HK-2 (cell line): ENCODE measurements around the gene KLK2.
"Not testable (repeated sequence)": the region's sequence is repeated elsewhere in the genome, so short reads cannot be mapped to it uniquely, and the experiment has no call there.

ENCODE experiments used
- DNase-seq: peaks from one replicate; pipeline ENCODE4 v3.0.0-alpha.2; 2018; ENCODE audit not compliant: unreplicated experiment

The KLK2 gene

GRCh38 chr19:50894478-50895356 lies 21.5 kb downstream of the KLK2 start:
- no peak for DNase-seq

DNA sequence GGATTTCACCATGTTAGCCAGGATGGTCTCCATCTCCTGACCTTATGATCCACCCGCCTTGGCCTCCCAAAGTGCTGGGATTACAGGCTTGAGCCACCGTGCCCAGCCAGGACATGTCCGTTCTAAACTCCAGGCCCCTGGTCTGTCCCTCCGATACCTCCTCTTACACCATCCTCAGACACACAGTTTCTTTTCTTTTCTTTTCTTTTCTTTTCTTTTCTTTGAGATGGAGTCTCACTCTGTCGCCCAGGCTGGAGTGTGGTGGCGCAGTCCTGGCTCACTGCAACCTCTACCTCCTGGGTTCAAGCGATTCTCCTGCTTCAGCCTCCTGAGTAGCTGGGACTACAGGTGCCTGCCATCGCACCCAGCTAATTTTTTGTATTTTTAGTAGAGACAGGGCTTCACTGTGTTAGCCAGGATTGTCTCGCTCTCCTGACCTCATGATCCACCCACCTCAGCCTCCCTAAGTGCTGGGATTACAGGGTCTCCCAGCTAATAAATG lies 22.9 kb downstream of the KLK2 start:
- not testable (repeated sequence) for DNase-seq

DNA sequence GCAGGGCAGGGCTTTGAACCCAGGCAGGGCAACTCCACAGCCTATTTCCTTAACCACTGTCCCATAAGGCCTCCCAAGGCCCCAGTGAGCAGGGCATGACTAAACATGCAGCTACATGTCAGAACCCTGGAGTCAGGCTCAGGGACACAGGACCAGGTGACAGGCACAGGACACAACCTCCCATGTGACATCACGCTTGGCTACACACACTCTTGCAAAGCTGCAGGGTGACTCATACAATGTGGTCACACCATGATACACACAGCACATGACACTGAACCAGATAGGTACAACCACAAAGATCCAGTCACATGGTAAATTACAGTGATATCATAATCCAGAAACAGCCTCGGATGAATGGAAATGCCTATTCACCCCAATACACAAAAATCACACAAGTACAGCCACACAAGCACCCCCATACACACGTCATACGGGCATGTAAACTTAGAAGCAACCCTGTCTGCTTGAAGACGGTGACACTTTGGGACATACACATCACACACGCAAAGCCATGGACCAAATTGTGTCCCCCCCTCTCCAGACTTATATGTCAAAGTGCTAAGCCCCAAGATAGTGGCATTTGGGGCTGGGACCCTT lies 23.5 kb downstream of the KLK2 start:
- DNase-seq, result peak; percentile 76

DNA sequence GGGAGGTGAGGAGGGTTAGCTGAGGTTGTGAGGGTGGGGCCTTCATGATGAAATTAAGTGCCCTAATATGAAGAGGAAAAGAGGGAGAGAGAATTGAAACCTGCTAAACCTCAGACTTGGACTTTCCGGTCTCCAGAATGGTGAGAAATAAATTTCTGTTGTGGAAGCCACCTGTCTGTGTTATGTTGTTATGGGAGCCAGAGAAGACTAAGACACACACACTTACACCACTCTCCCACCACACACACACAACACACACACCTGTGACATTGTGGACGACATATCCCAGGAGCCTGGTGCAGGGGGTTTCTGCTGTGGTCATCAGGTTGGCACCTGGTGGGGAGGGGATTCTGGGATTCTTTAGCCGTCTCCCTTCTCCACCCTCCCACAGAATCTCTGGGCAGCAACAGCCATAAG lies 24.0 kb downstream of the KLK2 start:
- no peak for DNase-seq

- no peak for DNase-seq
These were observed 24.4 kb downstream of the KLK2 start for GRCh38 chr19:50897612-50898011.

DNA sequence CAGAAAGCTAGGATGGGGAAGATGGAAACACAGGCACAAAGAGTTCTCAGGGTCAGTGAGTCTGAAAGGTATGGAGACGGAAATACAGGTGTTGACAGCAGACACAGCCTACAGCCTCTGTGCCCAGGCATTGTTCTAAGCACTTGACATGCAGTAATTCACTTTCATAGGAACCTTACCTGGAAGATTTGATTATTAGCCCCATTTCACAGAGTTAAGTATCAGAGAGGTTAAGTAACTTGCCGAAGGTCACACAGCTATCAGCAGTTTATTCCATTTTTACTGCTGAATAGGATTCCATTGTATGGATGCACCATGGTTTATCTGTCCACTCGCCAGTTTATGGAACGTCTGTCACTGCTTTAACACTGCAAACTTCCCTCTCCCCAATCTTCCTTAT lies 24.8 kb downstream of the KLK2 start:
- DNase-seq, result no peak

DNA sequence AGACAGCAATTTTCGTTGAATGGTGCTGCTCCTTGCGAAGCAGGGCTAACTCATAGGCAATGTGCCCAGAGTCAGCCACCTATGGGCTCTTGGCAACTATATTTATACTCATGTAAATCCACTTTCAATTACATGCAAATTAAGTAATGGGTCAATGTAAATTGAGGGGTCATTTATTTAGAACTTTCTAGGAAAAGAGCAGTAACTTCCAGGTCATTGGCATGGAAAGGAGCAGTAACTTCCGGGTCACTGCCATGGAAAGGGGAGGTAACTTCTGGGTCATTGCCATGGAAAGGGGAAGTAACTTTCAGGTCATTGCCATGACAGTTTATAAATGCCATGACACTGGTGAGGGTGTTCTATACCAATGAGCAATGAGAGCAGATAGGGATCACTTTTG lies 26.3 kb downstream of the KLK2 start:
- DNase-seq, result no peak

GRCh38 chr19:50902640-50903039 lies 29.4 kb downstream of the KLK2 start:
- DNase-seq, result no peak

DNA sequence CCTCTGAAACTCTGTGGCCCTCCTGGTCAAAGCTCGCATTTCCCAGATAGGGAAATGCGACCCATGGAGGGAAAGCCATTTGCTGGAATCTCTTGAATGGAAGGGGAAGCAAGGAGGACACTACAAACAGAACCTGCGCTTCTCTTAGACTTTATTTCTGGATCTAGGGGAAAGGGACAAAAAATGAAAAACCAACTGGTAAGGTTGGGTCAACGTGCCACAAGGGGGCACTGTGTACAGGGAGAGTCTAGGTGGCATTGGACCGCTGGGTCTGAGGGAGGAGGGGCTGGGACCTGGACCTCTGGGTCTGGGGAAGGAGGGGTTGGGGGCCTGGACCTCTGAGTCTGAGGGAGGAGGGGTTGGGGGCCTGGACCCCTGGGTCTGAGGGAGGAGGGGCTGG lies 33.0 kb downstream of the KLK2 start:
- no peak for DNase-seq

DNA sequence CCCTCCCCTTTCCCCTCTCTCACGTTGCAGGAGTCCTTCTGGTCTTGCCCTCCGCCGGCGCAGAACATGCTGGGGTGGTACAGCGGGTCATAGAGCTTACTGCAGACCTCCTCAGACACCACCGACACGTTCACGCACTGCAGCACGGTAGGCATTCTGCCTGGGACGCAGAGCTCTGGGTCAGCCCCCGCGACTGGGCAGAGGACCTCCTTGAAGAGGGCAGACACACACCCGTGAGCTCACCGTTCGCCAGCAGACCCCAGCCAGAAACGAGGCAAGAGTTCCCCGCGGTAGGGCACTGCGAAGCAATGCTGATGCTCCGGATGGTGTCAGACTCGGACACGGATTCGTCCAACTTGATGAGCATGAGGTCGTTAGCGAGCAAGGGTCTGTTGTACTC lies 35.1 kb downstream of the KLK2 start:
- DNase-seq, result no peak

DNA sequence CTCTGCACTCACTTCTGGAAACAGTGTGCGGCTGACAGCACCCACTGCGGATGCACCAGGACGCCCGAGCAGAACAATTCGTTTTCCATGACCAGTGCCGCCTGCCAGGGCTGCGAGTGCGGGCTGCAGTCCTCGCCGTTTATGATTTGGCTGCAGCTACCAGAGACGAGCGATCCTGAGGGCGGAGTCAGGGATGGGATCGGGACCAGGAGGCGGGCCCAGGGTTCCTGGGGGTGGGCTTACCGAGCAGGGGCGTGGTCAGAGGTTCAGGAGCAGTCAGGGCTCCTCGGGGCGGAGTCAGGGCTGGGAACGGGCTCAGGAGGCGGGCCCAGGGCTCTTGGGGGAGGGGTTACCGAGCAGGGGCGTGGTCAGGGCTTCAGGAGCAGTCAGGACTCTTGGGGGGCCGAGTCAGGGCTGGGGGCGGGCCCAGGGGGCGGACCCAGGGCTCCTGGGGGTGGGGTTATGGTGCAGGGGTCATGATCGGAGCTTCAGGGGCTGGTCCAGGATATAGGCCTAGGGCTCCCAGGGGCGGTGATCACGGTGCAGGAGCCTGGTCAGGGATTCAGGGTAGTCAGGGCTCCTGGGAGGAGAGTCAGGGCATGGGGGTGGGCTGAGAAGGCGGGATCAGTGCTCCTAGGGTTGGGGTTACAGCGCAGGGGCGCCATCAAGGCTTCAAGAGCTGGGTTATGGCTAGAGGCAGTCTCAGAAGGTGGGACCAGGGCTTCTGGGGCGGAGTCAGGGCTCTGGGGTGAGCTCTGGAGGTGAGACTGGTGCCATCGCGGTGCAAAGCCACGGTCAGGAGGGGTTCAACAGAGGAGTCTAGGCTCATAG lies 36.2 kb downstream of the KLK2 start:
- no peak for DNase-seq

DNA sequence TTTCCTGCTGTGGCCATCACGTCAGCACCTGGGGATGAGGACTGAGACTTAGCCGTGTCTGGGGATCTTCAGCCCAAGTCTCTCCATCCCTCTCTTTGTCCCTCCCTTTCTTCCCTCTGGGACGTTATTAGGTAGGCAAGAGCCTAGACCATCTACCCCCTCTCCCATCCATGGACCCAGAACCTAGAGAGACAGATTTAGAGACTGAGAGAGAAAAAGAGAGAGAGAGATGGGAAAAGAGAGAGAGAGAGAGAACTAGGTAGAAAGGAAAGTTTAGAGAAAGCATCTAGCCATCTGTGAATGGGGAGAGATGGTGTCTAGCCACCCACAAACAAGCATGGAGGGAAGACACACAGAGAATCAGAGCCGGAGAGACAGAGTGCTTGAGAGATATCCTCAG lies 37.5 kb downstream of the KLK2 start:
- DNase-seq, result no peak

DNA sequence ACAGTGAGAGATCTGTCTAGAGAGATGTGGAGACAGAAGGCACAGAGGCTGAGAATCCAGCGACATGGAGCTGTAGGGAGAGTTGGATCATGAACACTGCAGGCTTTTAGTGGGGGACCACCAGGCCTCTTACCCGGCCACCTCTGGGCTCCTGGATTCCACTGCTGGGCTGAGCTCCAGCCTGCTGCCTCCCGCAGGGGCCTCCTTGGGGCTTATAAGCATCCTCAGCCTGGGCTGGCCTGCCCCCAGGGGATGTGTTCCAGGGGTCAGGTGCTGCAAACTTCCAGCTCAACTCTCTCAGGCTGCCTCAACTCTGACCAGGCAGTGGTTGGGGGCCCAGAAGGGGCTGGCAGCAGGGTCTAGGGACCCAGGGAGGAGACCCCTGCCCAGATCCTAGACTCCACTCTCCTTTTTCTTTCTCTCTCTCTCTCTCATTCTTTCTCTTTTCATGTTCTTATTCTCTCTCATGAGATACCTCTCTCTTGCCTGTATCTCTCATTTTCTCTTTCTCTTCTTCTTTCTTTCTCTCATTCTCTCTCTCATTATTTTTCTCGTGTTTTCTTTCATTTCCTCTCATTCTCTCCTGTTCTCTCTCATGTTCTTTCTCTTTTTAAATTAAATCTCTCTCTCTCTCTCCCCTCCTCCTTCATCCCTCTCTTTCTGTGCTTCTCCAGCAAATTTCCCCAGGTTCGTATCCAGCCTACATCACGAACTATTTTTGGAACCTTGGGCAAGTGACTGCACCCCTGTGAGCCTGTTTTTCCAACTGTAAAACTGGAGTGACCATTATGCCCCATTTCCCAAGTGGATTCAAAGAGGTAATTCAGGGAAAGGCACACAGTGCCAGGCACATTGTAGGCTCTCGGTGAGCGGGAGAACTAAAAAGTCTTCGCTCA lies 38.2 kb downstream of the KLK2 start, which contains the start of gene KLK4:
KLK4 (minus strand) TSS at position 190 of the 896 bp plus-strand sequence. CDS start 657 bp downstream, outside the sequence.
- DNase-seq, result no peak

DNA sequence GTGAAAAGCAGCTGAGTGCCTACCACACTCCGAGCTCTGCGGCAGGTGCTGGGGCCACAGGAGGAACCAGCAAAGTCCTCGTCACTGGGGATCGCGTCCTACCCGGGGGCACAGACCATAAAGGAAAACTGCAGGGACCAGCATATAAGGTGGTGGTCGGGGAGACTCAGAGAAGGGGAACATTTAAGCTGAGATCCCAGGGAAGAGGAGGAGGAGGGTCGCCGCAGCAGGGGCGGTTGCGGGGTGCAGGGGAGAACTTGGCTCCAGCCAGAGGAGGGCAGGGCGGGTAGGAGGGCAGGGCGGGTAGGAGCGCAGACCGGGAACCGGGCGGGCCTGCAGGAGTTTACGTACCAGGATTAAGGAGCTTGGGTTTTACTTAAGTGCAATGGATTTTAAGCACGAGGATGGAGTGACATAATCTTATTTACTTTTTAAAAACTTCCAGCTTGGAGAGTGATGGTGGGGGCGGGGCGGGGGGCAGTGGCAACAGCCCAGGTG lies 38.9 kb downstream of the KLK2 start:
- no peak for DNase-seq

GRCh38 chr19:50912727-50913716 lies 39.8 kb downstream of the KLK2 start:
- peak; percentile 29 for DNase-seq

DNA sequence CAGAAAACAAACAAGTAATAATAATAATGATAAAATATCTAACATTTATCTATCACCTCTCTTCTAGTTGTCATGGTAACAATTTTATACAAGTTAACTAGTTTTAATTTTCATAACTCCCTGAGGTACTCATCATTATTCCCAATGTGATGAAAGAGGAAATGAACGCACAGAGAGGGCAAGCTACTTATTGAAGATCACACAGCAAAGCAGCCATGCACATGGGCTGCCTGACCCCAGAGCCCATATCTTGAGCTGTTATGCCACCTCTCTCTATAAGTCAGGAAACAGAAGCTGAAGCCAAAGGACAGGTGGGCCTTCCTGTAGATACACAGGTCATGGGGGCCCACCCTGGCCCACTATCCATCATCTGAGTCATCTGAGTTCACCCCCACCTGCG lies 42.8 kb downstream of the KLK2 start:
- no peak for DNase-seq

- DNase-seq, result no peak
These were observed 48.4 kb downstream of the KLK2 start for GRCh38 chr19:50921426-50922316.

- DNase-seq, result peak; percentile 78
These were observed 49.1 kb downstream of the KLK2 start for GRCh38 chr19:50922317-50922853.
